Pancreas (tissue), 10 donors: ENCODE measurements around the gene PMVK. TPM values are rescaled to one million over a fixed set of nuclear protein-coding genes. Genes with fewer than 3 reads are reported as not detected.

Source experiments
- ATAC-seq, 4 donors: fragments of 200-7000 bp; cut with Tn5 transposase; one replicate each; pipeline versions ENCODE4 v1.8.0 to v1.9.1; 2020; ENCODE audit warnings: mild to moderate bottlenecking in 4 of 4, moderate library complexity in 4 of 4
- DNase-seq, 6 donors: peaks; one replicate each; pipeline ENCODE4 v3.0.0-alpha.2; 2020
- FAIRE-seq: peaks from 2 replicates; lab custom pipeline; 2012; peaks lifted over from hg19 to GRCh38; lab: Jason Lieb, UNC
- H3K27ac ChIP-seq, 4 donors: fragments of 200-600 bp; sonication (generic); 1 replicate in 3 of 4; 2 replicates in 1 of 4; pipeline versions ENCODE4 v1.5.0 to v1.8.0; 2020
- H3K27me3 ChIP-seq, 4 donors: fragments of 200-600 bp; one replicate each; pipeline ENCODE4 v1.8.0; 2021
- H3K36me3 ChIP-seq, 3 donors: fragments of 200-600 bp; sonication (generic) in 1 of 3; one replicate each; pipeline versions ENCODE4 v1.5.0 to v1.8.0; 2020 to 2021
- H3K4me1 ChIP-seq, 3 donors: fragments of 200-600 bp; one replicate each; pipeline ENCODE4 v1.8.0; 2021
- H3K4me3 ChIP-seq, 4 donors: fragments of 200-600 bp; sonication (generic) in 2 of 4; one replicate each; pipeline versions ENCODE4 v1.5.0 to v1.8.0; 2020 to 2021
- H3K9me3 ChIP-seq, 4 donors: fragments of 200-600 bp; one replicate each; pipeline ENCODE4 v1.8.0; 2021
- CTCF ChIP-seq, 4 donors: fragments of 200-600 bp; sonication (generic) in 3 of 4; IDR thresholded peaks; one replicate each; pipeline versions ENCODE4 v1.5.0 to v1.8.0; 2021; ENCODE audit warnings: antibody characterized with exemption in 4 of 4
- WGBS, 2 donors: extraction: QIAGEN DNeasy Blood & Tissue Kit; methylation state at CpG; one replicate each; pipeline ENCODE4 v1.1.7; 2013; 5-methylcytosine and 5-hydroxymethylcytosine counted together
- intact Hi-C, 3 donors: fragments of 100-400 bp; cut with DNase I; formaldehyde crosslinking; loops; one replicate each; pipeline versions ENCODE4 v1.11.1 to v1.14.2; 2022
- polyA plus RNA-seq, 2 donors: library from polyadenylated mRNA; stranded (reverse); fragments of 200-250 nt; gene quantifications; one replicate each; pipeline ENCODE4 v1.2.3, GENCODE V29; 2013
- total RNA-seq, 6 donors: library from RNA; stranded (reverse); fragmentation: NEBNext Ultra II Directional in 4 of 6; extraction: Animal tissue kit (Norgen Biotek cat#: 25700) in 4 of 6; gene quantifications; one replicate each; pipeline versions ENCODE4 v1.2.1 to v1.2.4, GENCODE V29; 2021 to 2023
- donor health status: healthy with polysubstance abuse.
- donor health status: DM: no; HTN: no; CAD: no; lungs with moderate emphysema.
- donor health status: DM: no; HTN: no; CAD: no.
- donor health status: control.
- donor health status: control.
- donor health status: Bipolar disorder and iron deficiency.
- donor health status: DM: yes; HTN: yes; CAD: no.
- donor health status: DM: no; HTN: no; CAD: no.
- donor health status: DM: no; HTN: no; CAD: no.
- donor health status: DM: yes; HTN: yes; CAD: no.

Gene PMVK
- total and polyA plus RNA-seq, 8 donors, result 12.4 to 32.4 (median 16.8) TPM

- no peaks in the 10 kb centered on the region for H3K27me3 ChIP-seq
- WGBS, 2 donors, result 79 to 86% methylated on average over 8 of the region's 8 CpGs
- peaks cover 8 to 23% (median 13%) of the 10 kb centered on the region in 3 donors for H3K4me1 ChIP-seq
- no peaks in the 10 kb centered on the region for H3K36me3 ChIP-seq
- peak overlapping the region in 2 of 4 donors; percentile 50 to 52 for H3K4me3 ChIP-seq
- H3K9me3 ChIP-seq, result no peaks in the 10 kb centered on the region
- no peak for TF ChIP-seq CTCF (IDR thresholded peaks at IDR 0.05)
- H3K27ac ChIP-seq, result peak overlapping the region; percentile 97 to 100 (median 98)
- intact Hi-C loops, result no loop called here
- FAIRE-seq (no peak), ATAC-seq (no peak), DNase-seq (no peak)
Measured at GRCh38 chr1:154937988-154938386, 1.5 kb upstream of the PMVK start.

- H3K4me1 ChIP-seq, result peaks cover 8 to 20% (median 13%) of the 10 kb centered on the region in 3 donors
- no peaks in the 10 kb centered on the region for H3K27me3 ChIP-seq
- H3K36me3 ChIP-seq, result no peaks in the 10 kb centered on the region
- no peak for TF ChIP-seq CTCF (IDR thresholded peaks at IDR 0.05)
- no peaks in the 10 kb centered on the region for H3K9me3 ChIP-seq
- peak overlapping the region; percentile 23 to 54 (median 51) for H3K4me3 ChIP-seq
- H3K27ac ChIP-seq, result peak overlapping the region; percentile 97 to 100 (median 98)
- ATAC-seq (peak; percentile 81 to 88 (median 83)), FAIRE-seq (no peak), DNase-seq (peak; percentile 87 to 94 (median 90))
- WGBS, 2 donors, result 0 to 1% methylated on average over 36 of the region's 36 CpGs
- intact Hi-C loops, result no loop called here
Measured at GRCh38 chr1:154937085-154937987, 817 bp upstream of the PMVK start.

- Histone ChIP-seq H3K9me3 (no peaks in the 10 kb centered on the region), H3K4me3 (peak overlapping the region; percentile 34 to 54 (median 51)), H3K27me3 (no peaks in the 10 kb centered on the region), H3K27ac (peak overlapping the region; percentile 97 to 100 (median 98)), H3K36me3 (no peaks in the 10 kb centered on the region), H3K4me1 (peaks cover 8 to 13% (median 11%) of the 10 kb centered on the region in 3 donors)
- 30 to 37% methylated on average over 27 of the region's 27 CpGs for WGBS, 2 donors
- intact Hi-C loops, result no loop called here
- FAIRE-seq (no peak), ATAC-seq (no peak), DNase-seq (no peak)
- TF ChIP-seq CTCF (IDR thresholded peaks at IDR 0.05), result no peak
Measured at GRCh38 chr1:154935749-154936554, 567 bp downstream of the PMVK start.

GRCh38 chr1:154934358-154934948 lies 2.1 kb downstream of the PMVK start:
- H3K27ac ChIP-seq, result no peak overlapping the region
- intact Hi-C loops, result no loop called here
- no peak for DNase-seq
- 97 to 99% methylated on average over 5 of the region's 5 CpGs for WGBS, 2 donors
- no peak overlapping the region for H3K4me3 ChIP-seq
- peaks cover 8 to 13% (median 11%) of the 10 kb centered on the region in 3 donors for H3K4me1 ChIP-seq
- ATAC-seq, result no peak
- no peaks in the 10 kb centered on the region for H3K36me3 ChIP-seq
- no peaks in the 10 kb centered on the region for H3K27me3 ChIP-seq
- no peaks in the 10 kb centered on the region for H3K9me3 ChIP-seq
- no peak for FAIRE-seq
- TF ChIP-seq CTCF (IDR thresholded peaks at IDR 0.05), result no peak
